A172 (cell line): Measurements from ENCODE around the gene AKAP13. TPM values are rescaled to one million over a fixed set of nuclear protein-coding genes. Genes with fewer than 3 reads are reported as not detected.
"Not testable (repeated sequence)": the region's sequence is repeated elsewhere in the genome, so short reads cannot be mapped to it uniquely, and the experiment has no call there.

Experiments used
- DNase-seq: peaks from one replicate; pipeline ENCODE4 v3.0.0-alpha.2; 2015; ENCODE audit warnings: low spot score
- total RNA-seq: library from RNA; depleted of rRNA; stranded (reverse); fragments of >200 nt; shearing (Covaris generic); gene quantifications from 2 replicates; pipeline ENCODE4 v1.2.3, GENCODE V29; 2014; rRNA removed

Gene AKAP13, protein sequence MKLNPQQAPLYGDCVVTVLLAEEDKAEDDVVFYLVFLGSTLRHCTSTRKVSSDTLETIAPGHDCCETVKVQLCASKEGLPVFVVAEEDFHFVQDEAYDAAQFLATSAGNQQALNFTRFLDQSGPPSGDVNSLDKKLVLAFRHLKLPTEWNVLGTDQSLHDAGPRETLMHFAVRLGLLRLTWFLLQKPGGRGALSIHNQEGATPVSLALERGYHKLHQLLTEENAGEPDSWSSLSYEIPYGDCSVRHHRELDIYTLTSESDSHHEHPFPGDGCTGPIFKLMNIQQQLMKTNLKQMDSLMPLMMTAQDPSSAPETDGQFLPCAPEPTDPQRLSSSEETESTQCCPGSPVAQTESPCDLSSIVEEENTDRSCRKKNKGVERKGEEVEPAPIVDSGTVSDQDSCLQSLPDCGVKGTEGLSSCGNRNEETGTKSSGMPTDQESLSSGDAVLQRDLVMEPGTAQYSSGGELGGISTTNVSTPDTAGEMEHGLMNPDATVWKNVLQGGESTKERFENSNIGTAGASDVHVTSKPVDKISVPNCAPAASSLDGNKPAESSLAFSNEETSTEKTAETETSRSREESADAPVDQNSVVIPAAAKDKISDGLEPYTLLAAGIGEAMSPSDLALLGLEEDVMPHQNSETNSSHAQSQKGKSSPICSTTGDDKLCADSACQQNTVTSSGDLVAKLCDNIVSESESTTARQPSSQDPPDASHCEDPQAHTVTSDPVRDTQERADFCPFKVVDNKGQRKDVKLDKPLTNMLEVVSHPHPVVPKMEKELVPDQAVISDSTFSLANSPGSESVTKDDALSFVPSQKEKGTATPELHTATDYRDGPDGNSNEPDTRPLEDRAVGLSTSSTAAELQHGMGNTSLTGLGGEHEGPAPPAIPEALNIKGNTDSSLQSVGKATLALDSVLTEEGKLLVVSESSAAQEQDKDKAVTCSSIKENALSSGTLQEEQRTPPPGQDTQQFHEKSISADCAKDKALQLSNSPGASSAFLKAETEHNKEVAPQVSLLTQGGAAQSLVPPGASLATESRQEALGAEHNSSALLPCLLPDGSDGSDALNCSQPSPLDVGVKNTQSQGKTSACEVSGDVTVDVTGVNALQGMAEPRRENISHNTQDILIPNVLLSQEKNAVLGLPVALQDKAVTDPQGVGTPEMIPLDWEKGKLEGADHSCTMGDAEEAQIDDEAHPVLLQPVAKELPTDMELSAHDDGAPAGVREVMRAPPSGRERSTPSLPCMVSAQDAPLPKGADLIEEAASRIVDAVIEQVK (N-terminal part only)
- total RNA-seq = 34.3 and 35.9 TPM in 2 replicates

DNA sequence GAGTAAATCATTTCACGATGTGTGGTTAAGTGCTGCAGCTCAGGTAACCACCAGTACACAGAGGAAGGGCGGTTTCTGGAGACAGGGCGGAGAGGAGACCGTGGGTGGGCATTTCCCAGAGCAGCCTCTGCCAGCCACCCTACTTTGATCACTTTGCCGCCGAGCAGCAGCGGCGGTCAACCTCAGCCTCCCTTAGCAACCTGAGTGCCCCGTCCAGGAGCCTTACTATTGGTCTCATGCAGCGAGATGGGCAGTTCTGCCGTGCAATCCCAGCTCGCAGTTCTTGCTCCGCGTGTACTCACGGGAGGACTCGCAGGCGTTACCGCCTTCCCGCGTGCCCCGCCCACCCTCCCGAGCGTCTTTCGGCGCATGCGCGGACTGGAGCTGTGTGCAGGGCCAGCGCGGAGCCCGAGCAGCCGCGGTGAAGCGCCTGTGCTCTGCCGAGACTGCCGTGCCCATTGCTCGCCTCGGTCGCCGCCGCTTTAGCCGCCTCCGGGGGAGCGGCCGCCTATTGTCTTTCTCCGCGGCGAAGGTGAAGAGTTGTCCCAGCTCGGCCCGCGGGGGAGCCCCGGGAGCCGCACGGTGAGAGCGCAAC, at the start of gene AKAP13:
Gene AKAP13 (plus strand): TSS at position 387 of the 595 bp plus-strand sequence. CDS start 105,118 bp downstream, outside the sequence.
- peak; percentile 98 for DNase-seq

GRCh38 chr15:85330901-85331588, 49.4 kb upstream of the AKAP13 start:
- peak; percentile 92 for DNase-seq

- DNase-seq = no peak
Measured at GRCh38 chr15:85331655-85332285, 48.6 kb upstream of the AKAP13 start.

DNA sequence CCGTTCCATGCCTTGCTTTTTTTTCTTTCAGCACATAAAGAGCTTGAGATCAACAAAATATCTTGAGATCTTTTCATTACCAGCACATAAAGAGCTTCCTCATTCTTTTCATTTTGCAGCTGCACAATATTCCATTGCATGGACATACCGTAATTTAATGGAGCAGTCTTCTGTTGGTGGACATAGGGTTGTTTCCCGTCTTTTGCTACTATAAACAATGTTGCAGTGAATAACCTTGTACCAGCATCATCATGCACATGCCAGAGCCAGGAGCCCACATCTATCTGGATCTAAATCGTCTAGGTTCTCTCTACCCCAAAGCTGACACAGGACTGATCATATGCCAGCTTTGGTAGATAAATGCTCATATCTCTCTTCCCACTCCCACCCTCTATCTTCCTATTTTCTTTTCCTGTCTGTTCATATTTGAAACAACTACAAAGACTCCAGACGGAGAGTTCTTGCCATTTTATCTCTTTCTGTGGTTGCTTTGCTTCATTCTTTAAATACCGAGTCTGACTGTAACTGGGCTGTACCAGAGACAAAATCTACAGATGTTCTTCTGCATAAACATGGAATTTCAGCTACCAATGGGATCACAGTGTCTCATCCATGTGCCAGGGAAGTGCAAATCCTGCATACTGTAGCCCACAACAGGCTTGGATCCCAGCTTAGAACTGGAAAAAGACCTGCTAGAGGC, 47.1 kb upstream of the AKAP13 start:
- peak; percentile 86 for DNase-seq

GRCh38 chr15:85334241-85334640, 46.2 kb upstream of the AKAP13 start:
- no peak for DNase-seq

GRCh38 chr15:85335193-85335942, 45.0 kb upstream of the AKAP13 start:
- DNase-seq = no peak

- DNase-seq = no peak
Measured at GRCh38 chr15:85336880-85337279, 43.5 kb upstream of the AKAP13 start.

- no peak for DNase-seq
Measured at GRCh38 chr15:85337425-85338074, 42.9 kb upstream of the AKAP13 start.

GRCh38 chr15:85340321-85340665, 40.1 kb upstream of the AKAP13 start:
- no peak for DNase-seq

DNA sequence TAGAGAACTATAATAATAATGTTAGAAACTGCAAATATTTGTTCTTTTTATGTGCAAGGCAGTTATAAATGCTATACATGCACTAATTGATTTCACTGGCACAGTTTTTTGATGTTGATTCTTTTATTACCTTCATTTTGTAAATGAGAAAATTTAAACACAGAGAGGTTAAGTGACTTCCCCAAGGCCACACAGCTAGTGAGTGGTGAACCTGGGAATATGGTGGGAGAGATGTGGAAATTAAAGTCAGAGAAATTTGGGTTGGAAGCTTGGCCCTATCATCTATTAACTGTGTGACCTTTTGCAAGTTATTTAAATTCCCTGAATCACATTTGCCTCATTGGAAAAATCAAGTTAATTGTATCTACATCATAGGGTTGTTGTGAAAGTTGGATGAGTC, 39.6 kb upstream of the AKAP13 start:
- DNase-seq = no peak

DNA sequence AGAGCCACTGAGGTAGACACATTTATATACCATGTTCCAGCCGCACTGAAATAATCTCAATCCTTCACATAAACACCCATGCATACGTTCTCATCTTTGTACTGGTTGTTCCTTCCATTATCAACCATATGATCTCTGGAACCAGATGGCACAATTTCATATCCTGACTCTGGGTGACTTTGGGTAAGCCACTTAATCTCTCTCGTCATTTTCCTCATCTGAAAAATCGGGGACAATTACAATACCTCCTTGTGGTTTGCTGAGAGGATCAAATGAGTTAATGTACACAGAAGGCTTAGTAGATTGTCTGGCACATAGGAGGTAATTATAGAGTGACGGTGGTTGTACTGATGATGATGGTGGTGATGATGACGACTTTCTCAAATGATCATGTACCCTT, 38.2 kb upstream of the AKAP13 start:
- not testable (repeated sequence) for DNase-seq

DNA sequence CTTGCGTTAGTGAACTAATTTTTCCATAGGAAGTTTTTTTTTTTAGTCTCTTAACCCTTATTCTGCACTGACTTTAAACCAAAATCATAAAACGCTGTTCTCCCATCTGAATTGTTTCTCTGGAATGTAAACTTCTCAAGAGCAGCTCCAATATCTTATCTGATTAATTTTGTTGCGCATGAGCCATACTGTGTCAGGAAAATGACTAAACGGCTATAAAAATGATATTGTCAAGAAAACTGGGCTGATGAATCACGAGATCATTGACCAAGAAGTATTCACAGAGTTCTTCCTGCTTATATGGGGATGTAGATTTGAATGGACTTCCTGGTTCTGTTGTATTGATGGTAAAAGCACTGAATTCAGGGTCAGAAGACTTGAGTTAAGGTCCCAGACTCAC, 37.0 kb upstream of the AKAP13 start:
- DNase-seq = peak; percentile 86

DNA sequence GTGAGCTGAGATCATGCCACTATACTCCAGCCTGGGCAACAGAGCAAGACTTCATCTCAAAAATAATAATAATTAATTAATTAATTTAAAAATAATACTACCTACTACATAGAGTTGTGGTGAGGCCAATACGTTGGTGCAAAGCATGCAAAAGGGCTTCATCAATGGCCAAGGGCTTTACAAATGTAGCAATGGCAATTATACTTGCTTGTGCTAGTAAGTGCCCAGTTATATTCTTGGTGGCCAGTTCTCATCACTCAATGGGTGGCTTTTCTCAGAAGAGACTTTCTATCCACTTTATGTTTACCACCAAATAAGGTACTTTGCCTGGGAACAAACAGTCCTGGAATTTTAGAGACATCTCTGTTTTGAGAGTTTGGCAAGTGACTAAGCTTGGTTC, 36.2 kb upstream of the AKAP13 start:
- peak; percentile 57 for DNase-seq

GRCh38 chr15:85344653-85345114, 35.7 kb upstream of the AKAP13 start:
- peak; percentile 82 for DNase-seq

GRCh38 chr15:85345196-85345918, 35.0 kb upstream of the AKAP13 start:
- DNase-seq = not testable (repeated sequence)

DNA sequence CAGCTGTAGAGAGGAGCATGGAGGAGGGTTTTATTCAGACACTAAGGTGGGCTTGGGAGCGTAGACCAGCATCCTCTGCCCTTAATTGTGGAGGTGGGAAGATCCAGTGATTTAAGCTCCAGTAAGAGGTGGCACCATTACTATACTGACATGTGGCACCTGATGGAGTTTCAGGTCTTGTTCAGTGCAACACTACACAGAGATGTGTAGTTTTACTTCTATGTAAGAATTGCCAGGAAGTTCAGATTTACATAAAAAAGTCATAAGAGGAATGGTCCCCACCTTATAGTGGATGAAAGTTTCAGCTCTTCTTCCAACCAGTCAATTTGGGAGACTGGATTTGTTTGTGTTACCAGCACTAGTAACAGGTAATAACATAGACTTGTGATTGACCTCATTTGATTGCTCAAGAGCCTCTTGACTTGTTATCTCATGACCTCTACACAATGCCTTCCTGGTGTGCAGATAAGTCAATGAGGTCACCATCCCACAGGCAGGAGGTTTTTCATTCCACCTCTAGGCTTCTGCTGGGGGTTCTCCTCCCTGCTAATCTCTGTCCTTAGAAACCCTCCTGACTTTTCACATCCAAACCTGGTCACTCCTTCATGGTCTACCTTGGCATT, 33.8 kb upstream of the AKAP13 start:
- not testable (repeated sequence) for DNase-seq
